SIG-M5 (cell line): ENCODE results near the gene SERGEF.

ENCODE experiments used
- DNase-seq: peaks from one replicate; lab custom pipeline; 2025; lab: John Stamatoyannopoulos, UW

SERGEF gene

DNA sequence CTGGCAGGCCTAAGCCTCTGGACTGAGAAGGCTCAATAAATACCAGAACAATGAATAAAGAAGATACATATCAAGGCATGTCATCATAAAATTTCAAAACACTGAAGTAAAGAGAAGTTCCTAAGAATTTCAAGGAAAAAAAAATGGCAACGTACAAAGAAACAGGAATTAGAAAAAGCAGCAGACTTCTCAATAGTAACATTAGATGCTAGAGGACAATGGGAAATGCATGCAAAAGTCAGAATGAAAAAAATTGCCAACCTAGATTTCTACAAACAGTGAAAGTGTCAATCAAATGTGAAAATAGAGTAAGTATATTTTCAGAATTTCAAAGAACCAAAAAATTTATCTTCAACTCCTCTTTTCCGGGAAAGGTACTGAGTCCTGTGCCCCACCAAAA is 153.3 kb downstream of the SERGEF start:
- DNase-seq: no peak

DNA sequence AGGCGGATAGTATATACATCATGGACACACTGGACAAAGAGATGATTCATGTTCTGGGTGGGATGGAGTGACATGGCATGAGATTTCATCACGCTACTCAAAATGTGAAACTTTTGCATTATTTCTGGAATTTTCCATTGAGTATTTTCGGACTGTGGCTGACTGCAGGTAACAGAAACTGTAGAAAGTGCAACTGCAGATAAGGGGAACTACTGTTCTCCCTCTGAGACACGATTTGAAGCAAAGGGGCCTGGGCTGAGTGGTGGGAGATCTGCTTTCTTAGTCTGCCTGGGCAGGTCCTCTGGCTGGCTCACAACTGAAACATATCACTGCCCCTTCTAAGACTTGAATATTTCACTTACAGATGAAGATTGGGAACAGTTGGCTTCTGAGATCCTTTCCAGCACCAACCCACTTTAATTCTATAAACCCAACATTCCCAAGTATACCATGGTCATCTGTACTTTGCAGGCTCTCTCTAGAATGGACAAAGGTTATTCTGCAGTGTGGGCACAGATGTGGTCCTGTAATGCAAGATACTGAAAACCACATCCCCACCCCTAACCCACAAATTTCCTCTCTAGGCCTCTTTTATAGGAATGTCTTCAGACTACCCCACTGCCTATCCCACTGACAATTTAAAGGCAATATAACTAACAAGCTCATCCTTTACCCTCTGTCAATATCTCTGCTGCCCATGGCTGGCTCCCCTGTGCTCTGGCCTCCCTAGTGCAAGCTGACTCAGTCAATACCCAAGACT is 157.1 kb downstream of the SERGEF start:
- no peak for DNase-seq

DNA sequence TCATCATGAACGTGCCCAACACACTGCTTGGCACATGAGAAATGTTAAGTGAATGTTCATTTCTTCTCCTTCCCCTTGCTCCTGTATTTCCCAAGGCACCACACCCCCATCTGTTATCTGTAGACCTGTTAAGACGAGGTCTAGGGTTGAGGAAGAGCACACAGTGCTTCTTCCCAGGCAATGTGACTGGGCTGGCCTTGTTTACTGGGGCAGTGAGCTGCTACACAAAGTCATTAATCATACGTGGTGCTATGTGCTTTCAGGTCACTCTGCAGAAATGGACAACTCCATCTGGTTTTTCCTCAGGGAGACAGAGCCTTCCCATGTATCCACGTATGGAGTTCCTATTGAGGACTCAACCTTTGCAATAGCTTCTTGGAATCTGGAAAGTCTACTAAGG is 159.6 kb downstream of the SERGEF start:
- DNase-seq: no peak

DNA sequence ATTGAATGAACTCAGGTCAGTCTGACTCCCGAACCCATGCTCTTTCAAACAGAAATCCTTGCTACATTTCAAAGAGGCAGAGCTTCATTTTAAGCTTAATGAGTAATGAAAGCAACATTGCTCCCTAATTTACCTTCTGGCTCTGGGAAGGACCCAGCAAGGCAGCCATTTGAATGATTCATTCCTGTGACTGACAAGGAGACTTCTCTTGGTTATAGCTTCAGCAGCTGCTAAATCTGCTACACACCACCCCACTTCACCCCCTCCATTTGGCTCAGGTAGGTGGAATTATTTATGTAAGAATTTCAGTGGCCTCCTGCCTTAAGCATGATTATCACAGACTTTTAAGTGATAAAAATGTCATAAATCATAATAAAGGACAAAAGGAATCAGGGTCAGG is 160.6 kb downstream of the SERGEF start:
- DNase-seq: no peak

DNA sequence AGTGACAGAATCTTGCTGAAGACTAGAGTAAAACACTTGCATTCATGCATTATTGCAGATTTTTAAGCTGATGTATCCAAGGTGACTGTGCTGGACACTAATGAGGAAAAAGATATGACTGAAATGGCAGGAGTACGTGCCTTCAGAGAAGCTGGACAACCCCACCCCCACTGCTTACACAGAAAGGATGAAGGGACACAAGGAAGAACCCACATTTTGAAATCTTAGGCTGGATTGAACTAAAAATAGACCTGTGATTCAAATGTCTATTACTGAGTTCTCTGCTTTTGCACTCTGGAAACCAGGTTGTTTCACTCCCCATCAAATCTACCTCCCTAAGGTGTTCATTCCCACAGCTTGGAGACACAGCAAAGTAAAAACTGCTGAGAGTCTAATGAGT is 161.2 kb downstream of the SERGEF start:
- no peak for DNase-seq

DNA sequence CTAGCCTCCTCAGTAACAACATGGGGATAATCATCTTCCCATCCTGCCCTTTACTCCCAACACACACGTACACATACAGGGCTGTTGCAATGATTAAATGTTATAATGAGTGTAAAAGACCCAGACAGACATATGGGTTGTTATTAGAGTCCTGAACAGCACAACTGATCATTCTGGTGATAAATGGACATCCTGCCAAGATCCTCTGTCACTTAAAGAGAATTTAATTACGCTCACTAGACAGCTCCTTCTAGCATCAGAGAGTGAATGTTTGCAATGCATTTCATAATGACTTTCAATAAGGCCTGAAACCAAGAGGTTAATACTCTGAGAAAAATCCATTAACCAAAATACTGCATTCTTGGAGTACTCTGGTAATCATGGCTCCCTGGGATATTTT is 162.5 kb downstream of the SERGEF start:
- no peak for DNase-seq

DNA sequence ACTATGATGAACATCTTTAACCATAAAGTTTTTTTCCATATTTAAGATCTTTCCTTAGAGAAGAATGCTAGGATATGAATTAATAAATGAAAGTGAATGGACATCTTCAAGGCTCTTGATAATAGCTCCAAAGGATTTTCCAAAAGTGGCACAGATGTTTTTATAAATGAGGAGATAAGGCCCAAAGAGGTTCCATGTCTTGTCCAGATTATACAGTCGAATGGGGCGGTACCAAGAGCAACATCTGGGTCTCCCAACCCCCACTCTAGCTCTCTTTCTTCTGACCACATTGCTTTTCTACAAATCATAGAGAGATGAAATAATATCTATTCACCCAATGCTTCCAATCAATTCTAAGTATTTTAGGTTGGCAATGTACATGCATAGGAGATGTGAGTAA is 164.1 kb downstream of the SERGEF start:
- no peak for DNase-seq

DNA sequence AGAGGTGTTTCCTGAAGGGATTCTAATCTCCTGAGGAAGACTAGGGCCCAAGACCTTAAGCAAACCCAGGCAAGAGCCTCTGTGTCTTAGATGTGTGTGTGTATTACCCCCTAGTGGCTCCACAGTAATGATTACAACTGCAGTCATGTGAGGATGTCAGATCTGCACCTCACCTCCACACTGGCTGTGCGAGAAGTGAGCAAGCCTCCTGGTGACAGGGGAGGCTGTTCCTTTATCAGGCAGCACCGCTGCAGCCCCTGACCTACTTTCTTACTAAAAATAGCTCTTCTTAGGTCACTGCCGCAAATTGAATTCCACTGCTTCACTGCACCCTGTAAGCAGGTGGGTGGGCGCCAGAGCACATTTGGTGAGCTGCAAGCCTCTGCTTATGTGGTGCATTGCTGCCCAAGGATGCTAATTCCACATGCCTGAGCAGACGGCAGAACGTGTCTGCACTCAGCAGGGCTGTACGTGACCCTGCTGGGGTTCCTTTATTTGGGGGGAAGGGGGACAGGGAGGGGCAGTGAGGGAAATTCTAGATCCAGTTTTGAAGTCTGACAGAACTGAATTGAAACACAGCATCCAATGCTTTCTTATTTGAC is 165.9 kb downstream of the SERGEF start:
- DNase-seq: no peak

DNA sequence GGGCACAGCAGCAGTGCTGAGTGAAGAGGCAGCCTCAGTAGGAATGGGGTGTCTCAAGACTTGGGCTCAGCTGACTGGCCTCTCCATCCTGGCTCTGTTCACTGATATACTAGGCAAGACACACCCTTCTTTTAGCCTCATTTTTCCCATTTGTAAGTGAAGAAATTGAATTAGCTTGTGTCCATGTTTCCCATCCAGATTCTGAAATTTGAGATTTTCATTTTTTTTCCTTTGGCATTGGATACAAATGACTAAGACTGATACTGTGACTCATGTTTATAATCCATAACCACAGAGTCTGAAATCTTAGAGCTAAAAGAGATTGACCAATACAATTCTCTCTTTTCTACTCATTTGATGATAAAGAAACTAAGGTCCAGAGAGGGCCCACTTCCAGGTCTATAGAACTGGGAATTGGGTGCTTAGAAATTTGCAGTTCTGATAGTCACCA is 167.4 kb downstream of the SERGEF start:
- no peak for DNase-seq

DNA sequence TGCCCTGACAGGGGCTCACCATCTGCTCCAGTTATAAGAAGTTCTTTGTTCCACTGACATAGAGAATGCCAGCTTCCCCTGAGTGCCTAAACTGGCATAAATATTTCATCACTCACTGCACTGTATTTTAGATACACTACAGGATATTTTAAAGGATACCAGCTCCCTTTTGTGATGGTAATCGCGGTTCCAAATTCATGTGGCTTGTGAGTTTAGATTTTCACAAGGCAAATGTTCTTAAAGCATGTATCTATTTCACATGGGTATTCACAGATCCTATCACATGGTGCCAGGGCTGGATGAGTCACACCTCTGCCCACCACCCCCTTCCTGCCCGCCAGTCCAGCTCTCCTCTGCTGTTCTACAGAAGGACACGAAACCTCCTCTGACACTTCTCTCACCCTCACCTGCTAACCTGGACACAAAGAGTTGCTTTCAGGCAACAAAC is 172.7 kb downstream of the SERGEF start:
- no peak for DNase-seq

DNA sequence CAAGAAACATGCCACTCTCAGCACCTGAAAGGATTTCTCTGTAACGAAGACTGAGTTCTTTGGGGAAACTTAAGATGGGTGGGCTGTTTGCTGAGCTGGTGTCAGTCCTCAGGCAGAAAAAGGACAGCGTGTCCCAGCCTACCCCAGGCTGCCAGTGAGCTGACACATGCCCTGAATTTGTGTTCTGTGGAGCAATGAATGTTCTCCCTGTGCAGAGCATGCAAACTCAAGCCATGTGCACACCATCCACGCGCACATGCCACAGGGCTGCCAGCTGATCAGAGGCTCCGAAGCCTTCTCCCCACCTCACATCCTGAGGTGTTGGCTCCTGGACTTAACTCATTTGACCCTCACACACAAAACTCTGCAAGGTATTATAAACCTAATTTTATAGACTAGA is 173.4 kb downstream of the SERGEF start:
- no peak for DNase-seq

DNA sequence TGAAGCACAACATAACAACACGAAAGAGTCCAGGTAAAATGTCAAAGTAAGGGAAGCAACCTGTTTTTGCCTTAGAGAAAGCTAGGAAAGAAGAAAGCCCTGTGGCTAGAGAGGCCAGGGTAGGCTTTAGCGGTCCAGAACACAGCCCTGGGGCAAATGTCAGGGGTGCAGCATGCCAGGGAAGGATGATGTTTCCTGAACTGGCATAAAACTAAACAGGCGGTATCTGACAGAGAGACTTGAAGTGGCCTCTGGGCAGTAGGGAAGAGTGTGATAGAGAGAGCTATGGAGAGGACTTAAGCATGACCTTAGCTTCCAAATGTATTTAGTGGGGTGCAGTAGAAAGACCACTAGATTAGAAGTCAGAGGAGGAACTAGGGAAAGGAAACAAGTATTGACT is 174.7 kb downstream of the SERGEF start:
- no peak for DNase-seq

DNA sequence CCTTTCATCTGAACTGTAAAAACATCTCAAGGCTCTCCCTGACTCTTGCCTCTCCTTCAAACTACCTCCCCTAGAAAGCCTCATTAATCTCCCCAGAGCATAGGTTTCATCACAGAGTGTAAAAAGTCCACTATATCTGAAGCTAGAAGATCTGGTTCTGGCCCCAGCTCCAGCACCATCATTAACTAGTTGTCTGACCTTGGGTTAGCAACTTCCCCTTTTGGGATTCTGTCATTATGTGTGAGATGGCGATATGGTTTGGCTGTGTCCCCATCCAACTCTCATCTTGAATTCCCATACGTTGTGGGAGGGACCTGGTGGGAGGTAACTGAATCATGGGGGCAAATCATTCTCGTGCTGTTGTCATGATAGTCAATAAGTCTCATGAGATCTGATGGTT is 181.0 kb downstream of the SERGEF start:
- no peak for DNase-seq

DNA sequence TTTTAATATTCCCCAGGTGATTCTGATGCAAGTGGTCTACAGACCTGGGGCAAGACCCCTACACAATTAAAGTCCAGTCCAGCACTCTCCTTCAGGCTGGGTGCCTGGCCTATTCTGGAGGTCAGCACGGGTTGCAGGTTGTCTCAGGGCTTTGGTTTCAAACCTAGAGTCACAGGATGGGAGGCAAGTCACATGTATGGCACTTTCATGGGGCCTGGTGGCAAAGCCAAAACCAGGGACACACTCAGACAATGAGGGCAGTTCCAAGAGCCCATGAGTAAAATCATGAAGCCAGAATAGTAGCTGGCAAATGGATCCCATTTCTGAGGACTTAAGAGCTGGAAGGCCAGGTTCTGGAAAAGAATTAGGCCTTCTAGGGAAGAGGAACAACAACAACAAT is 181.6 kb downstream of the SERGEF start:
- no peak for DNase-seq

DNA sequence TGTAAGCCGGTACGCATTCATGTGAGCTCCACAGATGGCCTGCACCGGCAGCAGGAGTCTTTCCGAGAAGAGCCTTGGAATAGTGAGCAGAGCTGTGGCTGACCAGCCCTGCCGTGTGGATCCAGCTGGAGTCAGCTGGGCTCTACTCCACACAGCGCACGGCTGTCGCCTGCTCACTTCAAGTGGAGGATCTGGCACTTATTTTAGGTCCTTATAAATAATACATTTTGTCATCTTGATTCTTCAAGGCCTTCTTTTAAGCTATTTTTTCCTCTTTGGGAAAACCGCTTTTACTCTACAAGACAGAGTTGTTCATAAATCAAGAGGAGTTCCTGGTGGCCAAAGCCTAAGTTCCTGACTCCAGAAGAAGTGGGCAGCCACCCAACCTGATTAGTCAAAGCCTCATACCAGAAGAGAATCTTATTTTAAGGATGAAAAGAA is 184.5 kb downstream of the SERGEF start:
- no peak for DNase-seq

DNA sequence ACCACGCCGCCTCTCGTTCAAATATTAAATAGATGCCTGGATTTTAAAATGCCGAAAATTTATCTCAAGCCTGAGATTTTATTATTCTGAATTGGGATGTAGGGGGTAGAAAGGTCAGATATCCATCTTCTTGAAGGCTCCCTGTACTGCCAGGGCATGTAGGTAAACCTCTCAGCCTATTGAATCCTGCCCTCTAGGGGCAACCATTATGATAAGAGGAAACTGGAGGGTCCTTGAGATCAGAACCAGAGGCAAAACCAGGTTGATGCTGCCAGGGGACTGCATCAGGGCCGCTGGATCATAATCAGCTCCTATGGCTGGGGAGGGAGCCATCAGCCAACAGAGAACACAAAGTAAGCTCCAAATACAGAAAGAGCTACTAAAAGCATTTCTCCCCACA is 185.8 kb downstream of the SERGEF start:
- DNase-seq: no peak

DNA sequence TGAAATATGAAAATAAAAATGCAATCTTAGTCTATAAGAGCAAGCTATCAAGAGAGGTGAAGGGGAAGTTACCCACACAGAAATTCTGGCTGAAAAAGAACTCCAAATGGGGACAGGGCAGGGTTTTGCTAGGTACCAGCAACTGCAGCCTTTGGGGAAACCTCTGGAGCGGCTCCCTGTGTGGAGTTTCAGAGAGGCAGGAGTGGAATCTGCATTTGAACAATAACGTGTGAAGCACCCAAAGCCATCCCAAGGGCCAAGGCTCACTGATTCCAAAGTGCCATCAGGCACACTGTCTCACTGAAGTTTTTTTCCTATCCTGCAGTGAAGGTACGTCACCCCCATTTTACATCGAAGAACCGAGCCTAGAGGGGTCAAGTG is 190.5 kb downstream of the SERGEF start:
- DNase-seq: no peak

DNA sequence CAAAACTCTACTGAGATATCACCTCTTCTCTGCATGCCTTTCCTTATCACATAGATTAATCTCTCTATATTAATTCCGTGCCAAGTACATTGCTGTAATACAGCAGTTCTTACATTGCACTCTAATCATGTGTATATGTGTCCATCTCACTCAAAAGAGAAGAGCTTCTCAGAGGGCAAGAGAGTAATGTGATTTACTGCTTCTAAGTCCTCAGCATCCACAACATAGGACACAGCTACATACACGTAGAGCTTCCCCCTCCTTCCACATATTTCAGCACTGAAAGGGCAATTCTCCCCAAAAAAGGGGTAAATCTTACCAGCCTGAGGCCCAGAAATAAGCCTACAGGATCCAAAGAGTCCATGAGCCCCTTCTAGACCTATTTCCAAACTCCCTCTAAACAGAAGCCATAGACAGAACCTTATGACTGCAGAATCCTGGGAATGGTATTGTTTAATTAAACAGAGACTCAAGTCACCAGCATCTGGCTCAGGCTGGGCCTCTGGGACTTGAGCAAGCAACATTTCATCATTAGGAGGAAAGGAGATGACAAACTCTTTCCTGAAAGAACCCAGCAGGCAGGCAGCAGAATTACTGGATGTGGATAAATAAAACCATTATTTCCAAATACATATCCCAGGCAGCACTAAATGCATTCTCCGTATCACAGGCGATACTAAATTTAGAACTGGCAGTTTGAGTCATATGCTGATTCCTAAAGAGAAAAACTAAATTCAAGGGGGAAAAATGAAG is 191.0 kb downstream of the SERGEF start:
- DNase-seq: no peak

DNA sequence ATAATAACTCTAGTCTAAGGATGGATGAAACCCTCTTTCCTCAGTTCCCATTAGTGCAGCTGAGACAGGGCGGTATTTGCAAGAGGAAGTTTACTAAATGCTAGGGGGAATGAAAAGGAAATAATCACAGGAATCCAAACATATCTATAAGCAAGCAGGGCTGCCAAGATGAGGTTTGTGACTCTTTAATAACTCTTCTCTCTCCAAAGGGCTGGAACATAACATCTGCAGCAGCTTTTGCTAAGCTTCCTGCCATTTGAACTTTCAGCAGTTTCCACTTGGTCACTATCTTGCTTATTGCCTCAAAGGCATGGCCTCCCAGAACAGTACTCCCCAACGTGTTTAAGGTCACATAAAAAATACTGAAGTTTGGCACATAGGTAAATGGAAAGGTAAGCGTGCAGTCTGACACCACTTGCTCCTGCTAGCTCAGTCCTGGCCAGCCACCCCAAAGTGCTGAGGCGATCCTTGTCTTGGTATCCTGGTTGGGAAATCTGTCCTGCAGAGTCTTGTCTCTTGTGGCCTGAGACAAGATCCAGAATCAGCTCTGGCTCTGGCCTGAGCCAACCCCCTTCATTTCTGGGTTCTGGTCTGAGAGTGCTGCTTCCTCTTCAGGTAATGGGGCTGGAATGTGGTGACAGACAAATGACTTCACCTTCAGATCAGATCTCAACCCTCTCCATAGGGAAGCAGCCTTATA is 196.5 kb downstream of the SERGEF start:
- DNase-seq: no peak

DNA sequence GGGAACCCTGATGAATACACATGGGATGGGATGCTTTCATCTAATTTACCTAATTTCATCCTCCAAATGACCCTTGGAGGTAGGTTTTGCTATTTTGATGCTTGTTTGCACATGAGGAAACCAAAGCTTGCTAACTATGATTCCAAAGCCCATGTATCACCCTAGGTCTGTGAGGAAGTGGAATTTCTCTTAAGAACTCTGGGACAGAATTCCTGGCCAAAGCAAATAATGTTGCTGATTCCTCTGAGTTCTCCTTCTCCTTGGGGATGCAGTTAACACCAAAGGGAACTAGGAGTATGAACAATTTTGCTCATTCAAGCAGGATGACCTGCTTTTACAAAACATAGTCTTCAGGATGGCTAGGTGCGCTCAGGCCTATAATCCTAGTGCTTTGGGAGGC is 198.3 kb downstream of the SERGEF start:
- DNase-seq: no peak

DNA sequence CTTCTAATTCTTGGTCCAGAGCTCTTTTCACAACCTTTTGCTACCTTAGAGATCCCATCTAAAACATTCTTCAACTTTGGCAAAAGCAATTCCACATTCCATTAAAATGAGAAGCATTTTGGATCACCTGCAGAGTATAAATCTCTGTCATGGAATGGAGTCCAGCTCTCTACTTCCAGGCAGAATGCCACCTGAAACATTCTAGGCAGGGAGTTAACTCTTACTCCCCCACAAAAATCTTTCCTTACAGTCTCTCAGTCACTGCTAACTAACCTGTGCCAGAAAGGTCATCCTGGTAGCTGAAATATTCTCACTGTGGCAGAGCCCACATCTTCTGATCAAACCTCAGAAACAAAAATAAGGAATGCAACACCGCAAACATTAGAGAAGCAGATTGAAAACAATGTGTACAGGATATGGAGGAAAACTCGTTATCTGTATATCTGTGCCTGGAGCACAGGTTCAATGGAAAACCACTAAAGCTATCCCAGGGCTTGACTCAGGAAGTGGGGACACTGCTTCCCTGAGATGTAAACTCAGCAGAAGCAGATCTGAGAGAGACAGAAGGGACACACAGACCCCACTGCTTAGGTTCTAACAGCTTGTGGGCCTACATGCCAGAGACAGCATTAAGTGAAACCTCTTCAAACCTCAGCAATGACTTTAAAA is 199.3 kb downstream of the SERGEF start:
- no peak for DNase-seq

DNA sequence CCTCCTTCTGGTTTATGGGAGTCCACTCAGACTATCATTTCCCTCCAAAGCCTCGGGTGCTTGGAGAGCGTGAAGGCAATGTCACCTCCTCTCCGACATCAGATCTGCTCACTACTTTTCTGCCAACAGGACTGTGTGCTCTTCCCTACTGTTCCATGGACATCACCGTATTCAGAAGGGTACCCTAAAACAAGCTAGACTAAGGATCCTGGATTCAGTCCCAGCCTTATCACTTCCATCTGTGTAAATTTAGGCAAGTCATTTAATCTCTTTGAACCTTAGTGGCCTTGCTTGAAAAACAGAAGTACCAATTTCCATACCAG is 200.0 kb downstream of the SERGEF start:
- no peak for DNase-seq
